ENCODE measurements around the gene CPA2.

Gene CPA2

GRCh38 chr7:130286881-130287280 lies 20.2 kb downstream of the CPA2 start:
- DNase-seq, result no peak

GRCh38 chr7:130288168-130288567 lies 21.5 kb downstream of the CPA2 start:
- DNase-seq, result no peak

DNA sequence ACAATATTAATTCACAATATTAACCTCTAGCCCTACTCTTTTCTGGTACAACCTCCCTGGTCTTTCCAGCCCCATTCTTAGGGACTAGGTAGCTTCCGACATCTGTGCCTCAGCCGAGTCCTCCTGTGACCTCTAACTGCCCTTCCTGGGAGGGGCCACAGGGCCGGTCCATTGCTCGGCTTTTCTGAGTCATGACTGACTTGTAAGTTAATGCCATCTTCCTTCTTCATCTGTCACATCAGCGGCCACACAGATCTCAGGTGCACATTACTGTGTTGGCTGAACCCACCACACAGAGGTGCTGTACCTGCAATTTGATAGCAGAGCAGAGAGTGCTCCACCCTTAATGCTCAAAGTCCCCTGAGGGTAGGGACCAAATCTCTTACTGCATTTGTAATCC lies 22.2 kb downstream of the CPA2 start:
- no peak for DNase-seq

DNA sequence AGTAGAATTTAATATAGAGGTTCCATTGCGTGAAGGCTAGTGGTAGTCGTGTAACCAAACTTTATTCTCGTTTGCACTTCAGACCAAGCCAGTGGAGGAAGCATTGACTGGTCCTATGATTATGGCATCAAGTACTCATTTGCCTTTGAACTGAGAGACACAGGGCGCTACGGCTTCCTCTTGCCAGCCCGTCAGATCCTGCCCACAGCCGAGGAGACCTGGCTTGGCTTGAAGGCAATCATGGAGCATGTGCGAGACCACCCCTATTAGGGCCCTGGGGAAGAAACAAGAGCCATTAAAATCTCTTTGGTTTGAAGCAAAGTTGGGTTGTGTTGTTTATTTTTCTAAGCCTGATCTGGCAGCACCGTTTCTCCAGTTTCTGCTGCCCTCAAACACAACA lies 22.8 kb downstream of the CPA2 start:
- no peak for DNase-seq

GRCh38 chr7:130290745-130291144 lies 24.1 kb downstream of the CPA2 start:
- DNase-seq, result no peak

DNA sequence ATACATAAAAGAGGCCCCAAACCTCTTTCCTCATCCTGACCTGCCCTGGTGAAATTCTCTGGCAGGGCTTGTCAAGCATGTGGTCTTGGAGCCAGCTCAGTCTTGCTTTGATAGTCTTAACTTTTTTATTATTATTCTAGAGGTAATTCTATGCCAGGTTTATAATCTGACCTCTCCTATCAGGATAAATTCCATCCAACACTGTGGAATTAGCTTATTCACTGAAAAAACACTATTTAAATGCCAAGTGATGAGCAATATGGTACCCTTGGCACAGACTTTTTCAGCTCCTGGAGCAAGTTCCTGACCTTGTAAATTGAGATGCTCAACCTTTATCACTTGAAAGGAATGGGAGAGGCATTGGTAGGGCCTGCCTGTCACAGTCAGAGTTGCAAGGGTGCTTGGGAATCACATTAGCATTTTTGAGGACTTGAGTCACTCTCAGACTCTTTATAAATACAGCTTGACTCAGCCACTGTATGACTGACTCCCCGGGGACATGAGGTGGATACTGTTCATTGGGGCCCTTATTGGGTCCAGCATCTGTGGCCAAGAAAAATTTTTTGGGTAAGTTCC lies 26.1 kb downstream of the CPA2 start, which contains the start of gene CPA4:
Gene CPA4 (plus strand): TSS at position 480 of the 576 bp plus-strand sequence. CDS start 20 bp downstream, at position 500.
- no peak for DNase-seq

DNA sequence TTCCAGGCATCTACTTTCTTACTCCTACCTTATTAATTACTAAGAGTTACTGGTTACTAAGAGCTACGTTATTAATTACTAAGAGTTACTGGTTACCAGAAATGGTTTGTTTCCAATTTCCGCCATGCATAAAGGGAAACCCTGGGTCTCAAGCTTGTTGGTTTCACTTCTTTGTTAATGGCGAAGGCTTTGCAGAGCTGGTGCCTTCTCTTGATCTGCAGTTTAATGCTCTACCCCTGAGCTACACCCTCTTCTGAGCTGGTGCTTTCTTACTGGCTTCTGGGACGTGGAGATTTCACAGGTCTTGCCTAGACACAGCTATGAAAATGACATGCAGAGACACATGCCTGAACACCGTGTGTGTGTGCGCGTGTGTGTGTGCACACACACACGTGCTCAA lies 26.9 kb downstream of the CPA2 start:
- no peak for DNase-seq

DNA sequence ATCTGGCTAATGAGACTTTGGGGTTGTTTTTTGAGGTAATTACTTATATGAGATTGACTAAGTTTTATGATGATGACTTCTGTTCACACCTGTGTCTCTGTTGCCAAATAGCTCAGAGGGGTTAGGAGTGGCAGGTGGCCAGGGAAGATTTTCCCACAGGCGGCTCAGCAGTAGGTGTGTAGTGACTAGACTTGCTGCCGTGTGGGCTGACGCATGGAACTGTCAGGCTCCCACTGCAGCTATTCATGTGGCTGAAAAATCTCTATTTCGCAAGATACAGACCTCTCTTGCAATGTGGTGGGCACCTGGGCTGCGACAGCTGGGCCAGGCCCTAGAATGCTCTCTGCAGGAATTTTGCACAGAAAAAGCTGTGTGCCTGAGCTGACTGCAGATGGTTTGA lies 27.7 kb downstream of the CPA2 start:
- DNase-seq, result no peak

DNA sequence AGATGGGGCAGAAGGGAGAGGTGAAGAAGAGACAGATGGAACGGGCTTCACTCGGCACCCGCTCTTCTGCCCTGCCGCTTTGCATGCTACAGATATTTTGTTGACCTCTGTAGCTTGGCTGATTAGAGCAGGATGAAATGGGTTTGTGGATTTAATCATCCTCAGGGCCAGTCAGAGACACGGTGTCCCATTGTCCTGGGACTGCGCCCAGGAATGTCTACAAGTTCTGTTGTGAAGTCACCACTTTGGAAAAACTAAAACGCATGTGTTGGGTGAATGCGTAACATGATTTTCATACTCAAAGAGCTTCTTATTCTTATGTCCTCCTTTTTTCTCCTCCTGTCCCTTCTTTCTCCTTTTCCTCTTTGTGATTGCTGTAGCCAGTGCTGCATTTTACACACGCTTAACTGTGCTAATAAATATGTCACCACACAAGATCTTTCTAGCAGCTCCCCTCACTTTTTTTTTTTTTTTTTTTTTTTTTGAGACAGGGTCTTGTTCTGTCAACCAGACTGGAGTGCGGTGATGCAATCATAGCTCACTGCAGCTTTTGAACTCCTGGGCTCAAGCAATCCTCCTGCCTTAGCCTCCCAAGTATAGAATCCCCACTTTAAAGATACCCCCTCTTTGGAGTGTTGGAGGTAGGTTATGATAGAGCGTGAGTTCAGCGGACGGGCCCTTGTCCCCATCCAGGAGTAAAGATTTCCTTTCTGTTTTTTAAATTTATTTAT lies 29.7 kb downstream of the CPA2 start:
- no peak for DNase-seq

DNA sequence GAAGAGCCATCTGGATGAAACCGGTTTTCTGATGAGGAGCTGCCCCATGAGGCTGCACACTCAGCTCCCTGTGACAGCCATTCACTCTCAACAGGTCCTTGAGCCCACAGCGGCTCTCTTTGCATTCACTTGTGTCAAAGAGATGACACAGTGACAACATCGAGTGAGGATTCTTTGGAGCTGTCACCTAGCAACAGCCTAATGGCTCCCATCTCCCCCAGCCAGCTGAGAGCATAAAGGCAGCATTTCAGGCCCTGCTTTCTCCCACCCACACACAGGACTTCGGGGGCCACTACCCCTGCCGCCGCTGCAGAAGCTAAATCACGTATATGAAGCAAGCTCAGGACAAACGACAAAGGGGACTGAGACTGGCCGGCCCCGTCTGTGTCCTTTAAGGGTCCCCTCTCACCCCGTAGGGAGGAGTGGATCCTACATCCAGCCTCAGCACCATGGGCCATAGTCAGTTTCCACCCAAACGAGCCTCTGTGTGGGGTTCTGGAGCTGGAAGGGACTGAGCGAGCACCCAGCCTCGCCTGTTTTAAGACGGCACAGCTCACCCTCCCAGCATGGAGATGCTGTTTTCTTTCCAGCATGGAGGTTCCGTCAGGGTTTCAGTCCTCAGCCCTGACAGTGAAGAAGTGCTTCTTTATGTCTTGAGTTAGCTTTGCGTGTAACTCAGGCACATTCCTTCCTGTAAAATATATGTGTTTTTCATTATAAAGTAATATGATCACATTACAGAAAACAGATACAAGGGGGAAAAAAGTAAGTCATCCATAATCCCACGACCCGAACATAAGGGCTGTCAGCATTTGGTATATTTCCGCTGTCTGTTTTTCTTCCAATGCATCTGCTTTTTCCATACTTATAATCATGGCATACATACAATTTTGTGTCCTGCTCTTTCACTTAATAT lies 31.2 kb downstream of the CPA2 start:
- DNase-seq, result peak; percentile 69

- DNase-seq, result no peak
These were observed 32.1 kb downstream of the CPA2 start for GRCh38 chr7:130298544-130299326.

DNA sequence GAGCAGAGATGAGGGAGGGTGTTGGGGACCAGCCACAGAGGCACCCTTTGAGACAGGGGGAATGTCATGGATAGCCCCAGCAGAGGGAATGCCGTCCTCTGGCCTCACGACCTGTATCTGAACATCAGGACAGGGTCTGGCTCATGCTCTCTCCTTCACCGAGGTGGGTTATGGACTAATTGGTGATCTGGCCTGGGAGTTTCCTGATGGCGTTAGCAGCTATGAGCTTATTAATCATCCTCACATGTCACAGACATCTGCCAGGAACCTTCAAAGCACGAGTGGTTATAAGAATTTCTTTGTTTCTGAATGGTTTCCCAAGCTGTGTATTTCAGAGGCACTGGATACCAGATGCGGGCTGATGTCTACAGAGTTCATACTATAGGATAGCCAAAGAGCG lies 33.2 kb downstream of the CPA2 start:
- DNase-seq, result peak; percentile 67

DNA sequence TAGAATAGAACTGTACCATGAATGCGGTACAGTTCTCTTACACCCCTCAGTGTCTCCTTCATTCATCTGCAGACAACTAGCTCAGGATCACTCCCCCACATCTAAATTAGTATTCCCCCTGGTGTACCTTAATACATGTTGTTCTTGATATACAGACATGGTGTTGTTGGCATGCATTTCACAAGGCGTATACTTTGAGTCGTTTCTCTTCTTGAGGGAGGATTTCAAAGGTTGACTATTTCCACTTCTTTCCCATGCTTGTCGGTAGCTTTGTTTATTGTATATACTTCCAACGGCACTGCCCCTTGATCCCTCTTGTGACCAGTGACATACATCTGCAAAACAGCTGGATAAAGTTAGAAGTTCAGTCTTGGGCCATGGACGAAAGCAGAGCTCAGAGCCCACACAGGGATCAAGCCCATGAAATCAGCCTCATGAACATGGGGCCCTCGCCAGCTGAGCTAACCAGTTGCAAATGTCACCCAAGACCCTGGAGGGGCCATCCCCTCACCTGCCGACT lies 34.9 kb downstream of the CPA2 start:
- DNase-seq, result no peak

- no peak for DNase-seq
These were observed 36.0 kb downstream of the CPA2 start for GRCh38 chr7:130302649-130303048.

- no peak for DNase-seq
These were observed 36.5 kb downstream of the CPA2 start for GRCh38 chr7:130303127-130303526.

DNA sequence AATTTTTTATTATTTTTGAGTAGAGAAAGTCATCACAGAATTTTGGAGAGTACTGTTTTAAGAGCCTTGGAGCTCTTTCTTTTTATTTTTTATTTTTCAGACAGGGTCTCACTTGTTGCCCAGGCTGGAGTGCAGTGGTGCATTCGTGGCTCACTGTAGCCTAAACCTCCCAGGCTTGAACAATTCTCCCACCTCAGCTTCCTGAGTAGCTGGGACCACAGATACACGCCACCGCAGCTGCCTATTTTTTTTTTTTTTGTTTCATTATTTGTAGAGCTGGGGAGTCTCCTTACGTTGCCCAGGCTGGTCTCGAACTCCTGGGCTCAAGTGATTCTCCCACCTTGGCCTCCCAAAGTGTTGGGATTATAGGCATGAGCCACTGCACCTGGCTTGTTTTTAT lies 36.9 kb downstream of the CPA2 start:
- no peak for DNase-seq

GRCh38 chr7:130303982-130304381 lies 37.3 kb downstream of the CPA2 start:
- no peak for DNase-seq

DNA sequence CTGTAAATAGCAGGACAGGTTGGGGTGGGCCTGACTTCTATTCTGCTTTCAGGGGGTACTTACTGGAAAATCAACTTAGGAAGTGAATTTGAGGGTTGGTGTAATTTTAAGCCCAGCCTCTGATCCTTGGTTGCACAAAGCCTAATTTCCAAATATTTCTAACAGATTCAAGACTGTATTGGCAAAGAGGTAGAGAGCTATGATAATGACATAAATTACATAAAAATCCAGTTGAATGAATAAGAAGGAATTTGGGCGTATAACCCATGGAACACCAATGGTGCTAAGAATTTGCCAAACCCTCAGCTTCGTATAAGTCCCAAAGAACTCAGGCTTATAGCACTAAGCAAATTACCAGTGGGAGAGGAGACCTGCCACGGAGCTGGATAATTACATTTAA lies 38.2 kb downstream of the CPA2 start:
- DNase-seq, result no peak

DNA sequence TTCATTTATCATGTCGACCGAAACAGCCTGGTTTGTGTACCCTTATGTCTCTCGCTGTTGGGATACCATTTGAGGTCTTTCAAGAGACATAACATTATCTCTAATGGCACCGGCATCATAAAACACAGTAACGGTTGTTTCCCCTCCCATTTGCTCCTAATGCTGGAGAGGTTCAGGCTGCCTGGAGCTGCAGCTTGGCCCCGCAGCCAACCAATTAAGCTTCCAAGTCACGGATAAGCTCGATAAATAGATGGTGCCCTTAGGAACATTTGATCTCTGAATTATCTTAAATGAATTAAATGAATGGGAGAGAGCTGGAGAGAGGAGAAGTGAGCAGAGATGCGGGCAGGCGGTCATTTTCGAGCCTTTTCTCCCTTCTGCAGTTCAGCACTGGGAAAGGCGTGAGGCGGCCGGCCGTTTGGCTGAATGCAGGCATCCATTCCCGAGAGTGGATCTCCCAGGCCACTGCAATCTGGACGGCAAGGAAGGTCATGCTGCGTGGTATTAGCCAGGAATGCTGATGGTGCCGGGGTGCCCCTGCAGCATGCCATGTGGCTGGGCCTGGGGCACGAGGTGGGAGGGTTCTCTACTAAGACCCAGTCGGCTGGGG lies 38.9 kb downstream of the CPA2 start:
- no peak for DNase-seq

- no peak for DNase-seq
These were observed 43.3 kb downstream of the CPA2 start for GRCh38 chr7:130309986-130310385.

DNA sequence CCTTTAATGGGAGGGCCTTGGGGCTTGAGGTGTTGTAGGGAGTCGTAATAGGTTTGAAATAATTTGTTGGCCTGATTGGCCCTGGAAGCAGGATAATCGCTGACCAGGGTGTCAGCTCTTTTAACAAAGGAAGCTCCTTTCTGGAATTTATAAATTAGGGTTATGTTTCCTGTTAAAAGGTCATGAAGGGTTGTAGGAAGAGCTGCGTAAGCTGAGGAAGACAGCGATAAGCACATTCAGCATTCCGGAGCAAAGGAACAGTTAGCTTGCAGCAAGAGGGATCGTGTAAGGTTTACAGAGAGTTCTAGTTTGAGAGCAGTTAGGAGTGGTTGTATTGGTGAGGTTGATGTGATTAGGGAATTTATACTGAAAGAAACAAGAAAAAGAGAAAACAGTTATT lies 47.6 kb downstream of the CPA2 start:
- no peak for DNase-seq

GRCh38 chr7:130319541-130319940 lies 52.9 kb downstream of the CPA2 start:
- no peak for DNase-seq
